Chondrocyte (in vitro differentiated cells): Measurements from ENCODE around the gene LRBA. TPM values are rescaled to one million over a fixed set of nuclear protein-coding genes. Genes with fewer than 3 reads are reported as not detected.

Experiments used
- DNase-seq: peaks from one replicate; pipeline ENCODE4 v3.0.0; 2021; ENCODE audit warnings: mixed read lengths, low spot score
- H3K27ac Mint-ChIP-seq: one replicate; pipeline ENCODE4 v1.8.0; 2021; ENCODE audit warnings: mild to moderate bottlenecking, moderate library complexity, mixed read lengths; ENCODE audit not compliant: unreplicated experiment
- H3K27me3 Mint-ChIP-seq: 2 replicates; pipeline ENCODE4 v1.8.0; 2021; ENCODE audit warnings: low read depth, mixed read lengths
- H3K36me3 Mint-ChIP-seq: 2 replicates; pipeline ENCODE4 v1.8.0; 2021; ENCODE audit warnings: low read depth, mixed read lengths
- H3K4me1 Mint-ChIP-seq: 2 replicates; pipeline ENCODE4 v1.8.0; 2021; ENCODE audit warnings: low read depth, mild to moderate bottlenecking, mixed read lengths
- H3K4me3 Mint-ChIP-seq: one replicate; pipeline ENCODE4 v1.8.0; 2021; ENCODE audit warnings: mild to moderate bottlenecking, moderate library complexity, mixed read lengths; ENCODE audit not compliant: unreplicated experiment
- H3K9me3 Mint-ChIP-seq: 2 replicates; pipeline ENCODE4 v1.8.0; 2021; ENCODE audit warnings: low read depth, mixed read lengths
- CTCF ChIP-seq: fragments of 200-600 bp; sonication (generic); IDR thresholded peaks from 2 replicates; pipeline ENCODE4 v1.5.0; 2021; ENCODE audit warnings: antibody characterized with exemption, mild to moderate bottlenecking, moderate library complexity
- total RNA-seq: library from RNA; stranded (reverse); gene quantifications from 3 replicates; pipeline ENCODE4 v1.2.1, GENCODE V29; 2021

The LRBA gene
- total RNA-seq, 1 donor from 2014 or later = 19.7 TPM

GRCh38 chr4:150948710-150949109 is 66.4 kb downstream of the LRBA start:
- Mint-ChIP-seq H3K27ac (no peak overlapping the region), H3K27me3 (no peaks in the 10 kb centered on the region), H3K9me3 (peaks cover 8% of the 10 kb centered on the region), H3K4me3 (no peak overlapping the region), H3K36me3 (peaks cover 1% of the 10 kb centered on the region), H3K4me1 (peaks cover 6% of the 10 kb centered on the region)
- no peak for TF ChIP-seq CTCF
- DNase-seq = no peak

- H3K4me3 Mint-ChIP-seq = no peak overlapping the region
- TF ChIP-seq CTCF = no peak
- DNase-seq = no peak
Measured at GRCh38 chr4:150948074-150948473, 67.0 kb downstream of the LRBA start.

GRCh38 chr4:150944660-150945059 is 70.4 kb downstream of the LRBA start:
- H3K27ac Mint-ChIP-seq = no peak overlapping the region
- peaks cover 6% of the 10 kb centered on the region for H3K9me3 Mint-ChIP-seq
- peaks cover 1% of the 10 kb centered on the region for H3K36me3 Mint-ChIP-seq
- TF ChIP-seq CTCF = no peak
- no peaks in the 10 kb centered on the region for H3K4me1 Mint-ChIP-seq
- H3K27me3 Mint-ChIP-seq = no peaks in the 10 kb centered on the region
- DNase-seq = no peak
- no peak overlapping the region for H3K4me3 Mint-ChIP-seq

More at GRCh38 chr4:150948074-150948473, 67.0 kb downstream of the LRBA start:
- Mint-ChIP-seq H3K9me3 (peaks cover 8% of the 10 kb centered on the region), H3K36me3 (peaks cover 1% of the 10 kb centered on the region), H3K27ac (no peak overlapping the region), H3K4me1 (peaks cover 6% of the 10 kb centered on the region), H3K27me3 (no peaks in the 10 kb centered on the region)

- TF ChIP-seq CTCF = no peak
- H3K4me3 Mint-ChIP-seq = no peak overlapping the region
- H3K36me3 Mint-ChIP-seq = peaks cover 1% of the 10 kb centered on the region
- H3K4me1 Mint-ChIP-seq = no peaks in the 10 kb centered on the region
- H3K9me3 Mint-ChIP-seq = no peaks in the 10 kb centered on the region
- DNase-seq = no peak
- no peak overlapping the region for H3K27ac Mint-ChIP-seq
- no peaks in the 10 kb centered on the region for H3K27me3 Mint-ChIP-seq
Measured at GRCh38 chr4:150943818-150944217, 71.3 kb downstream of the LRBA start.

- H3K4me3 Mint-ChIP-seq = no peak overlapping the region
- TF ChIP-seq CTCF = no peak
- H3K9me3 Mint-ChIP-seq = no peaks in the 10 kb centered on the region
- DNase-seq = no peak
- H3K27me3 Mint-ChIP-seq = no peaks in the 10 kb centered on the region
- H3K4me1 Mint-ChIP-seq = peaks cover 4% of the 10 kb centered on the region
- no peaks in the 10 kb centered on the region for H3K36me3 Mint-ChIP-seq
- no peak overlapping the region for H3K27ac Mint-ChIP-seq
Measured at GRCh38 chr4:150943126-150943525, 72.0 kb downstream of the LRBA start.
